WTC11 (cell line): Measurements from ENCODE around the gene SORCS1.

Experiments
- CBFB ChIP-seq: sonication (generic); formaldehyde crosslinking; IDR thresholded peaks from 2 replicates; pipeline ENCODE4 v1.8.1; 2022; ENCODE audit warnings: mild to moderate bottlenecking, low read depth, missing genetic modification reagents
- CREB1 ChIP-seq: sonication (generic); formaldehyde crosslinking; IDR thresholded peaks from 2 replicates; pipeline ENCODE4 v1.8.0; 2023; ENCODE audit warnings: mild to moderate bottlenecking, missing genetic modification reagents
- FOXJ3 ChIP-seq: sonication (generic); formaldehyde crosslinking; IDR thresholded peaks from 2 replicates; pipeline ENCODE4 v1.9.0; 2021; ENCODE audit warnings: missing genetic modification reagents, mild to moderate bottlenecking, borderline replicate concordance
- GABPB1 ChIP-seq: sonication (generic); formaldehyde crosslinking; IDR thresholded peaks from 2 replicates; pipeline ENCODE4 v1.8.1; 2023; ENCODE audit warnings: mild to moderate bottlenecking, missing genetic modification reagents
- GRHL2 ChIP-seq: fragments of 250-450 bp; sonication (Bioruptor Pico); IDR thresholded peaks from 2 replicates; pipeline ENCODE4 v1.8.0; 2022; ENCODE audit warnings: mild to moderate bottlenecking, moderate library complexity; ENCODE audit not compliant: insufficient replicate concordance, severe bottlenecking
- MLX ChIP-seq: sonication (generic); formaldehyde crosslinking; IDR thresholded peaks from 2 replicates; pipeline ENCODE4 v1.8.1; 2023; ENCODE audit warnings: mild to moderate bottlenecking, missing genetic modification reagents, moderate library complexity
- SOX15 ChIP-seq: fragments of 250-450 bp; sonication (Bioruptor Pico); IDR thresholded peaks from 2 replicates; pipeline ENCODE4 v1.9.0; 2021; ENCODE audit warnings: mild to moderate bottlenecking
- ZBTB21 ChIP-seq: sonication (generic); formaldehyde crosslinking; IDR thresholded peaks from 2 replicates; pipeline ENCODE4 v1.8.1; 2023; ENCODE audit warnings: mild to moderate bottlenecking, missing genetic modification reagents, borderline replicate concordance
- TF ChIP-seq, protein P1 (sequence below): sonication (generic); formaldehyde crosslinking; IDR thresholded peaks from 2 replicates; pipeline ENCODE4 v1.8.1; 2022; ENCODE audit warnings: mild to moderate bottlenecking, missing genetic modification reagents, moderate library complexity, borderline replicate concordance
- TF ChIP-seq, protein P2 (sequence below): sonication (generic); formaldehyde crosslinking; IDR thresholded peaks from 2 replicates; pipeline ENCODE4 v1.8.0; 2022; ENCODE audit warnings: mild to moderate bottlenecking, missing genetic modification reagents
- TF ChIP-seq, protein P3 (sequence below): fragments of 200-600 bp; IDR thresholded peaks from 2 replicates; pipeline ENCODE4 v1.8.0; 2022; ENCODE audit warnings: antibody characterized with exemption
- TF ChIP-seq, protein P4 (sequence below): sonication (generic); formaldehyde crosslinking; IDR thresholded peaks from 2 replicates; pipeline ENCODE4 v1.8.0; 2022; ENCODE audit warnings: mild to moderate bottlenecking, missing genetic modification reagents
- TF ChIP-seq, protein P5 (sequence below): sonication (generic); formaldehyde crosslinking; IDR thresholded peaks from 2 replicates; pipeline ENCODE4 v1.8.0; 2023; ENCODE audit warnings: mild to moderate bottlenecking, missing genetic modification reagents

DNA sequence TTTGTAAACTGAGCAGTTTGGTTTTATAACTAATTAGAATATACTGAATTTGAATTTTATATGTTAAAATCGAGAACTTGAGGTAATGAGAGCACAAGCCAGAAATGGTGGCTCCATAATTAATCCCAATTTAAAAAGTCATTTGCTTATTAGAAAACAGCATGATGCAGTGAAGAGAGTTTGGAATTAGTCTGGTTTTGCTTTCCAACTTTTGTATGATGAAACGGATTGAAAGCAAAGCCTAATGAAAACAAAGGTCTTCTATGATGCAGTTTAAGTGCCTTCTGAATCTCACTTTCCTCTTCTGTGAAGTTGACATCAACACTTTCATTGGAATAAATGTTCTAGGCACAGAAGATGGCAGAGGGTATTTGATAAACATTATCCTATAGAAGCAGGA lies 89.4 kb downstream of the SORCS1 start:
- no peak for TF ChIP-seq SOX15
- TF ChIP-seq GRHL2 (CRISPR knock-in tag) = no peak
- TF ChIP-seq, protein P1, sequence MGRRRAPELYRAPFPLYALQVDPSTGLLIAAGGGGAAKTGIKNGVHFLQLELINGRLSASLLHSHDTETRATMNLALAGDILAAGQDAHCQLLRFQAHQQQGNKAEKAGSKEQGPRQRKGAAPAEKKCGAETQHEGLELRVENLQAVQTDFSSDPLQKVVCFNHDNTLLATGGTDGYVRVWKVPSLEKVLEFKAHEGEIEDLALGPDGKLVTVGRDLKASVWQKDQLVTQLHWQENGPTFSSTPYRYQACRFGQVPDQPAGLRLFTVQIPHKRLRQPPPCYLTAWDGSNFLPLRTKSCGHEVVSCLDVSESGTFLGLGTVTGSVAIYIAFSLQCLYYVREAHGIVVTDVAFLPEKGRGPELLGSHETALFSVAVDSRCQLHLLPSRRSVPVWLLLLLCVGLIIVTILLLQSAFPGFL (CRISPR knock-in tag) = no peak
- TF ChIP-seq CREB1 (CRISPR knock-in tag) = no peak
- TF ChIP-seq, protein P2, sequence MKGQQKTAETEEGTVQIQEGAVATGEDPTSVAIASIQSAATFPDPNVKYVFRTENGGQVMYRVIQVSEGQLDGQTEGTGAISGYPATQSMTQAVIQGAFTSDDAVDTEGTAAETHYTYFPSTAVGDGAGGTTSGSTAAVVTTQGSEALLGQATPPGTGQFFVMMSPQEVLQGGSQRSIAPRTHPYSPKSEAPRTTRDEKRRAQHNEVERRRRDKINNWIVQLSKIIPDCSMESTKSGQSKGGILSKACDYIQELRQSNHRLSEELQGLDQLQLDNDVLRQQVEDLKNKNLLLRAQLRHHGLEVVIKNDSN (CRISPR knock-in tag) = no peak
- no peak for TF ChIP-seq FOXJ3 (CRISPR knock-in tag)
- TF ChIP-seq, protein P3, sequence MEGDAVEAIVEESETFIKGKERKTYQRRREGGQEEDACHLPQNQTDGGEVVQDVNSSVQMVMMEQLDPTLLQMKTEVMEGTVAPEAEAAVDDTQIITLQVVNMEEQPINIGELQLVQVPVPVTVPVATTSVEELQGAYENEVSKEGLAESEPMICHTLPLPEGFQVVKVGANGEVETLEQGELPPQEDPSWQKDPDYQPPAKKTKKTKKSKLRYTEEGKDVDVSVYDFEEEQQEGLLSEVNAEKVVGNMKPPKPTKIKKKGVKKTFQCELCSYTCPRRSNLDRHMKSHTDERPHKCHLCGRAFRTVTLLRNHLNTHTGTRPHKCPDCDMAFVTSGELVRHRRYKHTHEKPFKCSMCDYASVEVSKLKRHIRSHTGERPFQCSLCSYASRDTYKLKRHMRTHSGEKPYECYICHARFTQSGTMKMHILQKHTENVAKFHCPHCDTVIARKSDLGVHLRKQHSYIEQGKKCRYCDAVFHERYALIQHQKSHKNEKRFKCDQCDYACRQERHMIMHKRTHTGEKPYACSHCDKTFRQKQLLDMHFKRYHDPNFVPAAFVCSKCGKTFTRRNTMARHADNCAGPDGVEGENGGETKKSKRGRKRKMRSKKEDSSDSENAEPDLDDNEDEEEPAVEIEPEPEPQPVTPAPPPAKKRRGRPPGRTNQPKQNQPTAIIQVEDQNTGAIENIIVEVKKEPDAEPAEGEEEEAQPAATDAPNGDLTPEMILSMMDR = no peak
- TF ChIP-seq CBFB (CRISPR knock-in tag) = no peak
- TF ChIP-seq, protein P4, sequence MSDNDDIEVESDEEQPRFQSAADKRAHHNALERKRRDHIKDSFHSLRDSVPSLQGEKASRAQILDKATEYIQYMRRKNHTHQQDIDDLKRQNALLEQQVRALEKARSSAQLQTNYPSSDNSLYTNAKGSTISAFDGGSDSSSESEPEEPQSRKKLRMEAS (CRISPR knock-in tag) = no peak
- TF ChIP-seq MLX (CRISPR knock-in tag) = no peak
- TF ChIP-seq GABPB1 = no peak
- TF ChIP-seq, protein P5, sequence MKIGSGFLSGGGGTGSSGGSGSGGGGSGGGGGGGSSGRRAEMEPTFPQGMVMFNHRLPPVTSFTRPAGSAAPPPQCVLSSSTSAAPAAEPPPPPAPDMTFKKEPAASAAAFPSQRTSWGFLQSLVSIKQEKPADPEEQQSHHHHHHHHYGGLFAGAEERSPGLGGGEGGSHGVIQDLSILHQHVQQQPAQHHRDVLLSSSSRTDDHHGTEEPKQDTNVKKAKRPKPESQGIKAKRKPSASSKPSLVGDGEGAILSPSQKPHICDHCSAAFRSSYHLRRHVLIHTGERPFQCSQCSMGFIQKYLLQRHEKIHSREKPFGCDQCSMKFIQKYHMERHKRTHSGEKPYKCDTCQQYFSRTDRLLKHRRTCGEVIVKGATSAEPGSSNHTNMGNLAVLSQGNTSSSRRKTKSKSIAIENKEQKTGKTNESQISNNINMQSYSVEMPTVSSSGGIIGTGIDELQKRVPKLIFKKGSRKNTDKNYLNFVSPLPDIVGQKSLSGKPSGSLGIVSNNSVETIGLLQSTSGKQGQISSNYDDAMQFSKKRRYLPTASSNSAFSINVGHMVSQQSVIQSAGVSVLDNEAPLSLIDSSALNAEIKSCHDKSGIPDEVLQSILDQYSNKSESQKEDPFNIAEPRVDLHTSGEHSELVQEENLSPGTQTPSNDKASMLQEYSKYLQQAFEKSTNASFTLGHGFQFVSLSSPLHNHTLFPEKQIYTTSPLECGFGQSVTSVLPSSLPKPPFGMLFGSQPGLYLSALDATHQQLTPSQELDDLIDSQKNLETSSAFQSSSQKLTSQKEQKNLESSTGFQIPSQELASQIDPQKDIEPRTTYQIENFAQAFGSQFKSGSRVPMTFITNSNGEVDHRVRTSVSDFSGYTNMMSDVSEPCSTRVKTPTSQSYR (CRISPR knock-in tag) = no peak
- no peak for TF ChIP-seq ZBTB21 (CRISPR knock-in tag)
